DMS153 treated with DMSO at 0.1 percent for 48 hours (cell line): Measurements from ENCODE around the gene PVALB.

Source experiments
- DNase-seq: peaks from one replicate; lab custom pipeline; 2025; ENCODE audit not compliant: unreplicated experiment; lab: John Stamatoyannopoulos, UW

Gene PVALB

GRCh38 chr22:36775586-36775963, 41.3 kb downstream of the PVALB start:
- no peak for DNase-seq

GRCh38 chr22:36773935-36774334, 42.9 kb downstream of the PVALB start:
- no peak for DNase-seq

- no peak for DNase-seq
Observed at GRCh38 chr22:36772451-36772850, 44.4 kb downstream of the PVALB start.

GRCh38 chr22:36771356-36772063, 45.3 kb downstream of the PVALB start:
- no peak for DNase-seq

GRCh38 chr22:36770513-36771231, 46.2 kb downstream of the PVALB start:
- DNase-seq, result no peak

- DNase-seq, result no peak
Observed at GRCh38 chr22:36769541-36770512, 47.0 kb downstream of the PVALB start.

- no peak for DNase-seq
Observed at GRCh38 chr22:36768616-36769015, 48.2 kb downstream of the PVALB start.

- no peak for DNase-seq
Observed at GRCh38 chr22:36768141-36768540, 48.7 kb downstream of the PVALB start.

GRCh38 chr22:36767035-36767775, 49.6 kb downstream of the PVALB start:
- no peak for DNase-seq

- no peak for DNase-seq
Observed at GRCh38 chr22:36765943-36766450, 50.8 kb downstream of the PVALB start.

- no peak for DNase-seq
Observed at GRCh38 chr22:36765131-36765942, 51.5 kb downstream of the PVALB start.

GRCh38 chr22:36764641-36765040, 52.2 kb downstream of the PVALB start:
- no peak for DNase-seq

GRCh38 chr22:36764060-36764459, 52.8 kb downstream of the PVALB start:
- DNase-seq, result no peak

- DNase-seq, result no peak
Observed at GRCh38 chr22:36763576-36763975, 53.3 kb downstream of the PVALB start.

GRCh38 chr22:36762687-36763260, 54.1 kb downstream of the PVALB start:
- no peak for DNase-seq

- no peak for DNase-seq
Observed at GRCh38 chr22:36761553-36762240, 55.1 kb downstream of the PVALB start.

- no peak for DNase-seq
Observed at GRCh38 chr22:36760786-36761185, 56.0 kb downstream of the PVALB start.

GRCh38 chr22:36759481-36760159, 57.2 kb downstream of the PVALB start:
- no peak for DNase-seq
